Muscle of leg (tissue), 11 donors: ENCODE results near the gene ZNF212. TPM values are rescaled to one million over a fixed set of nuclear protein-coding genes. Genes with fewer than 3 reads are reported as not detected.
"Not testable (repeated sequence)": the region's sequence is repeated elsewhere in the genome, so short reads cannot be mapped to it uniquely, and the experiment has no call there.

Source experiments
- DNase-seq: peaks from one replicate; pipeline ENCODE4 v3.0.0; 2013
- H3K27ac ChIP-seq: one replicate; pipeline ENCODE4 v1.5.1; 2013; ENCODE audit warnings: mild to moderate bottlenecking, low read length, control low read depth
- H3K27me3 ChIP-seq: one replicate; pipeline ENCODE4 v1.6.1; 2013; ENCODE audit warnings: low read length; ENCODE audit not compliant: control insufficient read depth, insufficient read depth
- H3K36me3 ChIP-seq: one replicate; pipeline ENCODE4 v1.6.1; 2013; ENCODE audit warnings: low read length; ENCODE audit not compliant: control insufficient read depth, insufficient read depth
- H3K4me1 ChIP-seq: one replicate; pipeline ENCODE4 v1.6.1; 2013; ENCODE audit warnings: low read length; ENCODE audit not compliant: control insufficient read depth, insufficient read depth
- H3K4me3 ChIP-seq: one replicate; pipeline ENCODE4 v1.5.1; 2013; ENCODE audit warnings: low read length, control low read depth
- H3K9me3 ChIP-seq: replicated peaks from 2 replicates; pipeline ENCODE4 v1.6.1; 2013; ENCODE audit warnings: low read depth, low read length; ENCODE audit not compliant: control insufficient read depth
- WGBS: methylation state at CpG from one replicate; pipeline ENCODE4 v1.1.5; 2013; ENCODE audit warnings: missing lambda C conversion rate; ENCODE audit not compliant: insufficient coverage; 5-methylcytosine and 5-hydroxymethylcytosine counted together
- polyA plus RNA-seq, 8 donors: library from polyadenylated mRNA; unstranded; fragments of 120-200 nt; gene quantifications; one replicate each; pipeline versions ENCODE4 v1.2.1 to v1.2.3, GENCODE V29; 2013; ENCODE audit warnings: inconsistent platforms in 1 of 8, low replicate concordance in 1 of 8; ENCODE audit not compliant: insufficient read length in 8 of 8, insufficient read depth in 1 of 8
- total RNA-seq: library from RNA; stranded (reverse); fragments of 120-200 nt; gene quantifications from one replicate; pipeline ENCODE4 v1.2.4, GENCODE V29; 2013

ZNF212 gene
- total and polyA plus RNA-seq, 9 donors = 5.4 to 11.8 (median 10.2) TPM

GRCh38 chr7:149267733-149268132 is 28.3 kb downstream of the ZNF212 start:
- Histone ChIP-seq H3K27me3 (no peaks in the 10 kb centered on the region), H3K4me3 (no peak overlapping the region), H3K27ac (no peak overlapping the region), H3K9me3 (no peaks in the 10 kb centered on the region), H3K4me1 (peaks cover 2% of the 10 kb centered on the region), H3K36me3 (peaks cover 49% of the 10 kb centered on the region)
- DNase-seq = no peak
- WGBS = 100% methylated on average over 1 of the region's 8 CpGs

- H3K4me1 ChIP-seq, H3K4me3 ChIP-seq, H3K27ac ChIP-seq, H3K9me3 ChIP-seq, H3K27me3 ChIP-seq, DNase-seq: not testable (repeated sequence)
- peaks cover 49% of the 10 kb centered on the region for H3K36me3 ChIP-seq
- WGBS = no CpG with 5 or more reads among the region's 8 CpGs
Observed at GRCh38 chr7:149274424-149274823, 35.0 kb downstream of the ZNF212 start.

GRCh38 chr7:149277871-149278270 is 38.4 kb downstream of the ZNF212 start:
- Histone ChIP-seq H3K4me3 (no peak overlapping the region), H3K36me3 (peaks cover 65% of the 10 kb centered on the region), H3K9me3 (no peaks in the 10 kb centered on the region), H3K27me3 (no peaks in the 10 kb centered on the region), H3K4me1 (no peaks in the 10 kb centered on the region), H3K27ac (no peak overlapping the region)
- no peak for DNase-seq
- WGBS = 94% methylated on average over 9 of the region's 9 CpGs

GRCh38 chr7:149278396-149278795 is 38.9 kb downstream of the ZNF212 start:
- Histone ChIP-seq H3K36me3 (peaks cover 64% of the 10 kb centered on the region), H3K4me3 (no peak overlapping the region), H3K9me3 (no peaks in the 10 kb centered on the region), H3K27ac (no peak overlapping the region), H3K27me3 (no peaks in the 10 kb centered on the region), H3K4me1 (no peaks in the 10 kb centered on the region)
- DNase-seq = no peak
- 96% methylated on average over 11 of the region's 11 CpGs for WGBS

- no peaks in the 10 kb centered on the region for H3K9me3 ChIP-seq
- no peak overlapping the region for H3K27ac ChIP-seq
- peaks cover 64% of the 10 kb centered on the region for H3K36me3 ChIP-seq
- H3K27me3 ChIP-seq = no peaks in the 10 kb centered on the region
- WGBS = 84% methylated on average over 7 of the region's 17 CpGs
- no peak overlapping the region for H3K4me3 ChIP-seq
- no peaks in the 10 kb centered on the region for H3K4me1 ChIP-seq
- no peak for DNase-seq
Observed at GRCh38 chr7:149279111-149279743, 39.8 kb downstream of the ZNF212 start.

- H3K36me3 ChIP-seq = peaks cover 64% of the 10 kb centered on the region
- H3K4me3 ChIP-seq = no peak overlapping the region
- H3K4me1 ChIP-seq = peaks cover 5% of the 10 kb centered on the region
- DNase-seq = no peak
- H3K27ac ChIP-seq = no peak overlapping the region
- H3K27me3 ChIP-seq = no peaks in the 10 kb centered on the region
- no peaks in the 10 kb centered on the region for H3K9me3 ChIP-seq
- no CpG with 5 or more reads among the region's 9 CpGs for WGBS
Observed at GRCh38 chr7:149280151-149280550, 40.7 kb downstream of the ZNF212 start.

GRCh38 chr7:149280661-149281507 is 41.4 kb downstream of the ZNF212 start:
- WGBS = 67% methylated on average over 7 of the region's 8 CpGs
- peaks cover 12% of the 10 kb centered on the region for H3K4me1 ChIP-seq
- no peak overlapping the region for H3K27ac ChIP-seq
- no peaks in the 10 kb centered on the region for H3K27me3 ChIP-seq
- no peak overlapping the region for H3K4me3 ChIP-seq
- no peak for DNase-seq
- no peaks in the 10 kb centered on the region for H3K9me3 ChIP-seq
- peaks cover 58% of the 10 kb centered on the region for H3K36me3 ChIP-seq

- Histone ChIP-seq H3K4me1 (peaks cover 14% of the 10 kb centered on the region), H3K36me3 (peaks cover 50% of the 10 kb centered on the region), H3K27me3 (no peaks in the 10 kb centered on the region), H3K4me3 (no peak overlapping the region), H3K9me3 (no peaks in the 10 kb centered on the region), H3K27ac (no peak overlapping the region)
- no peak for DNase-seq
- 92% methylated on average over 58 of the region's 59 CpGs for WGBS
Observed at GRCh38 chr7:149281508-149282330, 42.3 kb downstream of the ZNF212 start.

- peaks cover 46% of the 10 kb centered on the region for H3K36me3 ChIP-seq
Observed at GRCh38 chr7:149282331-149282655, 42.8 kb downstream of the ZNF212 start.

GRCh38 chr7:149283321-149283720 is 43.9 kb downstream of the ZNF212 start:
- no peak for DNase-seq
- Histone ChIP-seq H3K4me1 (peaks cover 14% of the 10 kb centered on the region), H3K4me3 (no peak overlapping the region), H3K27me3 (no peaks in the 10 kb centered on the region), H3K27ac (no peak overlapping the region), H3K9me3 (no peaks in the 10 kb centered on the region), H3K36me3 (peaks cover 44% of the 10 kb centered on the region)
- WGBS = 96% methylated on average over 3 of the region's 3 CpGs

More at GRCh38 chr7:149282331-149282655, 42.8 kb downstream of the ZNF212 start:
- Histone ChIP-seq H3K4me3 (no peak overlapping the region), H3K27ac (no peak overlapping the region), H3K27me3 (no peaks in the 10 kb centered on the region), H3K9me3 (no peaks in the 10 kb centered on the region), H3K4me1 (peaks cover 14% of the 10 kb centered on the region)
- 94% methylated on average over 2 of the region's 5 CpGs for WGBS
- no peak for DNase-seq
